Mucosa of stomach (tissue), 1 donor: Measurements from ENCODE around the gene UQCRHL.

Experiments
- H3K27me3 ChIP-seq: one replicate; pipeline ENCODE4 v1.7.0; 2013; ENCODE audit warnings: mild to moderate bottlenecking, low read length; ENCODE audit not compliant: control insufficient read depth, insufficient read depth
- H3K36me3 ChIP-seq: one replicate; pipeline ENCODE4 v1.7.0; 2013; ENCODE audit warnings: low read length; ENCODE audit not compliant: control insufficient read depth, insufficient read depth
- H3K4me1 ChIP-seq: one replicate; pipeline ENCODE4 v1.7.0; 2013; ENCODE audit warnings: mild to moderate bottlenecking, low read length; ENCODE audit not compliant: control insufficient read depth, insufficient read depth
- H3K4me3 ChIP-seq: one replicate; pipeline ENCODE4 v1.7.0; 2013; ENCODE audit warnings: low read length
- H3K9ac ChIP-seq: one replicate; pipeline ENCODE4 v1.7.0; 2013; ENCODE audit warnings: mild to moderate bottlenecking, low read length, moderate library complexity
- H3K9me3 ChIP-seq: one replicate; pipeline ENCODE4 v1.7.0; 2013; ENCODE audit warnings: mild to moderate bottlenecking, low read length, moderate library complexity; ENCODE audit not compliant: control insufficient read depth
- donor health status: Pancreatic carcinoma.

The UQCRHL gene

DNA sequence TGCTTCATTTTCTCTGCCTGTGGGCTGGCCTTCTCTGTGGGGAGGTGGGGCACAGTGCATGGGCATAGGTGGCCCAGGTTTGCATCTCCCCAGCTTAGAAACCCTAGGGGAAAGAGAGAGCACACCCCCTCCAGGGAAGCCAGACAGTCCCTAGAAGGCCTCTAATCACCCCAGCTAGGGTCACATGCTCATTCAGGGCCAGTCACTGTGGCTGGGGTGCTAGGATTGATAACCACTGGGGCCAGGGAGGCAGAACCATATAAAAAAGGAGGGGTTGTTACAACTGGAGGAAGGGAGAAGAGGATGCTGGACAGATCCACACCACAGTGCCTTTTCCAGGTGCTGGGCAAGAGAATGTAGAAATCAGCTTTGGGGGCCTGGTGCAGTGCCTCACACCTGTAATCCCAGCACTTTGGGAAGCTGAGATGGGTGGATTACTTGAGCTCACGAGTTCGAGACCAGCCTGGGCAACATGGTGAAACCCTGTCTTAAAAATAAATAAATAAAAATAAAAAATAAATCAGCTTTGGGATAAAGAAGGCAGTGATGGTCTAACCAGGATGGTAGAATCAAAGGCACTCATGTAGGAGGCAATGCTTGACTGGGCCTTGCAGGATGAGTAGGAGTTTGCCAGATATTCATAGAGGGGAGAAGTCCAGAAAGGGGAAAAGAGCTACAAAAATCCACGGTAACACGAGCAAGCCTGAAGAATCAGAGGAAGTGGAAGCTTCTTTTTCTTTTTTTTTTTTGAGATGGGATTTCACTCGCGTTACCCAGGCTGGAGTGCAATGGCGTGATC lies 29.3 kb downstream of the UQCRHL start:
- H3K9ac ChIP-seq: peak overlapping the region; percentile 17
- no peak overlapping the region for H3K4me3 ChIP-seq
- peaks cover 6% of the 10 kb centered on the region for H3K36me3 ChIP-seq
- H3K9me3 ChIP-seq: no peaks in the 10 kb centered on the region
- no peaks in the 10 kb centered on the region for H3K27me3 ChIP-seq
- H3K4me1 ChIP-seq: peaks cover 45% of the 10 kb centered on the region

DNA sequence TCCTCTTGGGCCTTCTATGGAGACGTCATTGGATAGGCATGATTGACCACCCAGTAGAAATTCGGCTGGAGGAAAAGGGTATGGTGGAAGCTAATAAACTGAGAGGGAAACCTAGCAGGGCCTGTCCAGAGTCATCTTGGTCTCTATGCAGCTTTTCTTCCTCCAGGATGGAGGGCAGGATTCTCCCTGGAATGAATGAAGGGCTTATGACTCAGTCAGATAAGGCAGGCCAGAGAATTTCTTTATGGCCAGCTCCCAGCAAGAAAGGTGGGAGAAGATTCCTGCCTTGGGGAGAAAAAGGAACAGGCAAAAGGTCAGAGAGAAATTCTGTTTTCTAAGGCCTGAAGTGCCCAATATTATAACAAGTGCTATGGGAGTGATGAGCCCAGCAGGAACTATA lies 31.7 kb downstream of the UQCRHL start:
- Histone ChIP-seq H3K4me1 (peaks cover 32% of the 10 kb centered on the region), H3K4me3 (no peak overlapping the region), H3K36me3 (peaks cover 11% of the 10 kb centered on the region), H3K9ac (no peak overlapping the region), H3K27me3 (no peaks in the 10 kb centered on the region), H3K9me3 (no peaks in the 10 kb centered on the region)

DNA sequence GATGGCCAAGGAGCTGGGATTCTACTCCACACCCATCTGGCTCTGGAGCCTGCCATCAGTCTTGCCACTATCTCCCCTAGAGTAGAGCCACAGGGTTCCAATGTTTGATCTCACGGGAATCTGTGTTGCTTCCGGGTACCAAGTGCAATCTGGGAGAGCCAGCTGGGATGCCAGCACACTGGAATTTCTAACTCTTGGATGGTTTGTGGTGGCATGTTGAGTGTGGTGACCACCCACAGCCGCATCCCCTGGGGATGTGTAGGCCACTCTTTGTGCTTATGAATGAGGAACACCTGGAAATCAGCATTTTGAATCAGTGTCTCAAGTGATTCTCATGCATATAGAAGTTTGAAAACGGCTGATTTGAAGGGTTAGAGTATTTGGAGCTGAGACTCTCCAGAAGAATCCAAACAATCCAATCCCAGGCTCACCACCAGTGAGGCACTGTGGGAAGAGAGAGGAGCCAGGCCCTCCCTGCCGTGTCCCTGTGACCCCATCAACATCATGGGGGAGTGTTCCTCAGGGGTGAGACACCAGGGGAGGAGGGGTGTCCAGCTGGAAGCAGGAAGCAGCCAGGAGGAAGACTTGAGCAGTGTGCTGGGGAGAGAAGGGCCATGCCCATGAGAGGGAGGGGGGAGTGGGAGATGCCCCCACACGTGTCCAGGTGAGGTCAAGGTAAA lies 35.5 kb downstream of the UQCRHL start:
- Histone ChIP-seq H3K27me3 (no peaks in the 10 kb centered on the region), H3K36me3 (peaks cover 18% of the 10 kb centered on the region), H3K9ac (no peak overlapping the region), H3K4me1 (peaks cover 6% of the 10 kb centered on the region), H3K4me3 (no peak overlapping the region), H3K9me3 (no peaks in the 10 kb centered on the region)

DNA sequence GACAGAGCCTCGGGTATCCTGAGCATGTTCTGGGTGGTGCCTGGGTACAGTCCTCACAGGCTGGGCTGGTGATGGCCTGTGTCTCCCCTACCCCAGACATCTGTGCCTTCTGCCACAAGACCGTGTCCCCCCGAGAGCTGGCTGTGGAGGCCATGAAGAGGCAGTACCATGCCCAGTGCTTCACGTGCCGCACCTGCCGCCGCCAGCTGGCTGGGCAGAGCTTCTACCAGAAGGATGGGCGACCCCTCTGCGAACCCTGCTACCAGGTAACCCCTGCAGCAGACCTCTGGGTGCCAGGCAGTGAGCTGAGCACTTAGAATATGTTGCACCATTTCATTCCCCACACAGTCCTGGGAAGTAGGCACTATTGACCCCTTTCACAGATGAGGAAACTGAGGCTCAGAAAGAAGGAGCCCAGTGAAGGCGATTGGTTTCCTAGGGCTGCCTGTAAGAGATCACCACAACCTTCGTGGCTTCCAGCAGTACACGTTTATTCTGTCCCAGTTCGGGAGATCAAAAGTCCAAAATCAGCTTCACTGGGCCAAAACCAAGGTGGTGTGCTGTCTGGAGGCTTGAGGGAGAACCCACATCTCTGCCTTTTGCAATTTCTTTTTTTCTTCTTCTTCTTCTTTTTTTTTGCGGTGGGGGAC lies 37.0 kb downstream of the UQCRHL start:
- Histone ChIP-seq H3K9me3 (no peaks in the 10 kb centered on the region), H3K36me3 (peaks cover 22% of the 10 kb centered on the region), H3K9ac (no peak overlapping the region), H3K4me3 (no peak overlapping the region), H3K4me1 (peaks cover 2% of the 10 kb centered on the region), H3K27me3 (no peaks in the 10 kb centered on the region)

DNA sequence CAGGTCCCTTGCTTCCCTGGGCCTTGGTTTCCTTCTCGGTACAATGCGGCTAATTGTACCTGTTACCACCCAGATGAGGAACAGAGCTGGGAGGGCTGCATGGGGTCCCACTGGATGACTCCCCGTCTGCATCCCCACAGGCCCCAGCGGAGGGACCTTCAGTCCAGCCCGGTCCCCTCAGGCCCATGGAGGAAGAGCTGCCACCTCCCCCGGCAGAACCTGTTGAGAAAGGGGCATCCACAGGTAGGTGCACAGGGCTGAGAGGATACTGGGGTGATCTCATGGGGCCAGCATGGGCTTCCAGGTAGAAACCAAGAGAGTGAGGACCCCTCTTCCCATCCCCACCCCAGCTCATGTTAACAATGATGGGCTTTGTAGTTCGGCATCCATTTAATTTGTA lies 39.1 kb downstream of the UQCRHL start:
- Histone ChIP-seq H3K27me3 (no peaks in the 10 kb centered on the region), H3K4me1 (peaks cover 17% of the 10 kb centered on the region), H3K36me3 (peaks cover 30% of the 10 kb centered on the region), H3K9me3 (no peaks in the 10 kb centered on the region), H3K4me3 (no peak overlapping the region), H3K9ac (no peak overlapping the region)

DNA sequence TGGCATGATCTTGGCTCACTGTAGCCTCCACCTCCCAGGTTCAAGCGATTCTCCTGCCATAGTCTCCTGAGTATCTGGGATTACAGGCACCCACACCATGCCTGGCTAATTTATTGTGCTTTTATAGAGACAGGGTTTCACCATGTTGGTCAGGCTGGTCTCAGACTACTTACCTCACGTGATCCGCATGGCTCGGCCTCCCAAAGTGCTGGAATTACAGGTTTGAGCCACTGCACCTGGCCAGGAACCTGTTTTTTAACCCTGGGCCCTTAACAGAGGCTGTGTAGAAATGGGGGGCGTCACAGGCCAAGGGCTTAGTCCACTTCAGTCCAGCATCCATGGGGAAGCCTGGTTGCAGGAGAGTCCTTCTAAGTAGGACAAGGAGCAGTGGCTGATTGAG lies 39.5 kb downstream of the UQCRHL start:
- no peaks in the 10 kb centered on the region for H3K9me3 ChIP-seq
- H3K4me3 ChIP-seq: no peak overlapping the region
- no peak overlapping the region for H3K9ac ChIP-seq
- H3K4me1 ChIP-seq: peaks cover 17% of the 10 kb centered on the region
- H3K27me3 ChIP-seq: no peaks in the 10 kb centered on the region
- peaks cover 30% of the 10 kb centered on the region for H3K36me3 ChIP-seq

DNA sequence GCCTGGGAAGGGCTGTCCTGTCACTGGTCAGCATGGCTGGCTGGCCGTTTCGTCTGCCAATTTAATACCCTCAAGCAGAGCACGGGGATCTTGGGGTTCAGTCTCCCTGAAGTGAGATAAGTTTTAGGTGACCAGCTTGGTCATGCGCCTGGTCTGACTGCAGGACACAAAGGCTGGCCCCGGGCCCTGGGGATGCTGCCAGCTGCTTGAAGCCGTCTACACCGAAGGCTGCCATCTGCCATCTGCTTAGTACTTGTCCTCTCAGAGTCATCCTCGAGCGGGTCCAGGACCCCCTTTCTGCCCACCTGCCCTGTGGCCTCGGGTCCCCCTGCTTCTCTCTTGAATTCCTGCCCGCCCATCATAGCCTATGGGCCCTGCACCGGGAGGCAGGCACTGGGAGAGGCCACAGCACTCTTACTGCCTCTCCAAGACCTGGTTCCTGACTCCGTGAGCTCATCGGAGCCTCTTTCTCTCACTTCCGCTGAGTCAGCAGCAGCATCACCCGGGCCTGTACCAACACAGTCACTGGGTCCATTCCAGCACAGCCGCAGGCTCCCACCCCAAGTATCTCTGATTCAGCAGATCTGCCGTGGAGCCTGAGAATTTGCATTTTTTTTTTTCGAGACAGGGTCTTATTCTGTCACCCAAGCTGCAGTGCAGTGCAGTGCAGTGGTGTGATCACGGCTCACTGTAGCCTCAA lies 41.8 kb downstream of the UQCRHL start:
- H3K4me3 ChIP-seq: no peak overlapping the region
- no peaks in the 10 kb centered on the region for H3K27me3 ChIP-seq
- H3K4me1 ChIP-seq: peaks cover 27% of the 10 kb centered on the region
- H3K36me3 ChIP-seq: peaks cover 18% of the 10 kb centered on the region
- no peaks in the 10 kb centered on the region for H3K9me3 ChIP-seq
- no peak overlapping the region for H3K9ac ChIP-seq

DNA sequence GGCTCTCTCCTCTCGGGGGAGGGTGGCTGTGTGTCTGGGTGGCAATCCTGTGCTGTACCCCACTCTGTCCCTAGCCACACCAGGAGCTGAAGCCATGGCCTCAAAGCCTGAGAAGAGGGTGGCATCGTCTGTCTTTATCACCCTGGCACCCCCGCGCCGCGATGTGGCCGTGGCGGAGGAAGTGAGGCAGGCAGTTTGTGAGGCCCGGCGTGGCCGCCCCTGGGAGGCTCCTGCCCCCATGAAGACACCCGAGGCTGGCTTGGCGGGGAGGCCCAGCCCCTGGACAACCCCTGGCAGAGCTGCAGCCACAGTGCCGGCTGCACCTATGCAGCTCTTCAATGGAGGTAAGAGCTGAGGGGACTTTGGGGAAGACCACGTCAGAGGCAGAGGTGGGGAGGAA lies 42.6 kb downstream of the UQCRHL start:
- H3K4me1 ChIP-seq: peaks cover 32% of the 10 kb centered on the region
- H3K27me3 ChIP-seq: no peaks in the 10 kb centered on the region
- no peak overlapping the region for H3K9ac ChIP-seq
- no peaks in the 10 kb centered on the region for H3K9me3 ChIP-seq
- peaks cover 11% of the 10 kb centered on the region for H3K36me3 ChIP-seq
- H3K4me3 ChIP-seq: no peak overlapping the region

DNA sequence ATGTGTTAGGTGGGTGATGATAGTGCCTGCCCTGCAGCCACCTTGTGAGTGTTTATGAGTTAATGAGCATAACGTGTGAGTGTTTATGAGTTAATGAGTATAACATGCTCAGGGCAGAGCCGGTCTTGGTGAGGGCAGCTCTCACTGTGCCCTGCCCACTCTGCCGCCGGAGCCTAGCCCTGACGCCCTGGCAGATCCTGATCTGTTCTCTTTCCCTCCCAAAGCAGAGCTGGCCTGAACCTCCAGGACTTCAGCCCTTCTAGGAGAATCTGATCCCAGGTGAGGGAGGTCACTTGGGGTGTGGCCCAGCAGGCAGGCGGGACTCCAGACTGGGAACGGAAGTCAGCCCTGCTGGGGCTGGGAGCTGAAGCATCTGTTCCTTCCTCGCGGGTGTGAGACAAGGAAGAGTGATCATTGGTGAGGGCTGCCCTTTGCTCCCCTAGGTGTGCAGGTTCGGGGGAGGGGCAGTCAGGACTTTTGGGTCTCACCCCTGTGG lies 43.1 kb downstream of the UQCRHL start:
- no peaks in the 10 kb centered on the region for H3K9me3 ChIP-seq
- H3K27me3 ChIP-seq: peaks cover 3% of the 10 kb centered on the region
- no peak overlapping the region for H3K9ac ChIP-seq
- peaks cover 36% of the 10 kb centered on the region for H3K4me1 ChIP-seq
- peak overlapping the region; percentile 25 for H3K4me3 ChIP-seq
- H3K36me3 ChIP-seq: peaks cover 11% of the 10 kb centered on the region

DNA sequence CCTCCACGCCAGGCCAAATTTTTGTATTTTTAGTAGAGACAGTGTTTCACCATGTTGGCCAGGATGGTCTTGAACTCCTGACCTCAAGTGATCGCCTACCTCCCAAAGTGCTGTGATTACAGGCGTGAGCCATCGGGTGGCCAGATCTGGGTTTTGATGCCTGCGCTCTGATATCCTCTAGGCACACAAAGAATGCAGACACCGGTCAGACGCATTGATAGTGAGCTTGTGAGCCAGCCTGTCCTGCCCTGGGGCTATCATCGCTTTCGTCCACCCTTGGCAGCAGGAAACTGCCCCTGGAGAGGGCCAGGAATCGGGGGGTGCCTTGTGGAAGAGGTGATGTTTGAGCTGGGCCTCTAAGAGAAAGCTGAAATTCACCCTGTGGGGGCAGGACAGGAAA lies 44.9 kb downstream of the UQCRHL start:
- peaks cover 11% of the 10 kb centered on the region for H3K36me3 ChIP-seq
- peaks cover 10% of the 10 kb centered on the region for H3K27me3 ChIP-seq
- H3K9ac ChIP-seq: no peak overlapping the region
- H3K9me3 ChIP-seq: no peaks in the 10 kb centered on the region
- H3K4me3 ChIP-seq: no peak overlapping the region
- H3K4me1 ChIP-seq: peaks cover 43% of the 10 kb centered on the region

DNA sequence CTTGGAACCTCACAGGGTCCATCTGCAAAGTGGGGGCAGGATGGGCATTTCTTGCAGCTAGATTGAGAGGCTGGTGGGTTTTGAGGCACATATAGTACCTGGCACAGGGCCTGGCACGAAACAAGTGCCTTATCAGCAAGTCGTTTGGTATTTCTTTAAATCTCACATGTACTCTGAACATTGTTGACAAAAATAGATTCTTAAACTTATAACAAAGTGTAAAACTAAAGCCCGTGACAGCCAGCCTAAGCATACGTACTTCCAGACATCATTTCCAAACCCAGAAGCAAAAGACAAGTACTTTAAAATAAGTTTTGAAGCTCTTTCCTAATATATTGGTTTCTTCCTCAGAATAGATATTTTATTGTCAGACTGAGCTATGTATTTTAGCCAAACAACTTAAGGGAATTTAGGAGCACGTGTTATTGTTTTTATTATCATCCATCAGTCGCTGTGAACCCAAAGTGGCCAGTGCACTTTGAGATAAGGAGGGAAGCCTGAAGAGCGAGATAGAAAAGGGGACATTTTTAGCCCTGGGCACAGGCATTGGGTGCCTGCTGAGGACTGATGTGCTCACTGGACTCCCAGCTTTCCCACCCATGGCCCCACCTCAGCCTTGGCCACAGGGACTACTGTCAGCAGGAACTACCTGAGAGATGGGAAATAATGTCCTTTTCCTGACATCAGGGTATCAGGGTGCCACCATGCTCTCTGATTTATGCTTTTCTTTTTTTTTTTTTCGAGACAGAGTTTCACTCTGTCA lies 45.9 kb downstream of the UQCRHL start:
- Histone ChIP-seq H3K9ac (peak overlapping the region; percentile 10), H3K4me3 (no peak overlapping the region), H3K4me1 (peaks cover 46% of the 10 kb centered on the region), H3K9me3 (no peaks in the 10 kb centered on the region), H3K36me3 (peaks cover 11% of the 10 kb centered on the region), H3K27me3 (peaks cover 14% of the 10 kb centered on the region)
